ENCODE results near the gene SCN2B. TPM values are rescaled to one million over a fixed set of nuclear protein-coding genes. Genes with fewer than 3 reads are reported as not detected.

SCN2B gene
- total RNA-seq, 1 experiment from 2014 or later: 0.20 TPM

GRCh38 chr11:118222437-118222836 lies 46.0 kb upstream of the SCN2B start:
- TF ChIP-seq MYBL2 (CRISPR knock-in tag; IDR thresholded peaks at IDR 0.05) (no peak), CTCF (IDR thresholded peaks at IDR 0.05) (no peak), CREM (CRISPR knock-in tag; IDR thresholded peaks at IDR 0.05) (no peak), AR (CRISPR knock-in tag; IDR thresholded peaks at IDR 0.05) (no peak), SOX15 (CRISPR knock-in tag; IDR thresholded peaks at IDR 0.05) (no peak), PREB (CRISPR knock-in tag; IDR thresholded peaks at IDR 0.05; ENCODE audit: borderline replicate concordance) (no peak), OVOL2 (CRISPR knock-in tag; IDR thresholded peaks at IDR 0.05; ENCODE audit: borderline replicate concordance) (no peak), RORB (CRISPR knock-in tag; IDR thresholded peaks at IDR 0.05) (no peak), PRRX2 (CRISPR knock-in tag; IDR thresholded peaks at IDR 0.05) (no peak), ZNF425 (CRISPR knock-in tag; conservative IDR thresholded peaks at IDR 0.05) (no peak), HMGA2 (CRISPR knock-in tag; IDR thresholded peaks at IDR 0.05) (no peak)
- TF ChIP-seq, protein P1, sequence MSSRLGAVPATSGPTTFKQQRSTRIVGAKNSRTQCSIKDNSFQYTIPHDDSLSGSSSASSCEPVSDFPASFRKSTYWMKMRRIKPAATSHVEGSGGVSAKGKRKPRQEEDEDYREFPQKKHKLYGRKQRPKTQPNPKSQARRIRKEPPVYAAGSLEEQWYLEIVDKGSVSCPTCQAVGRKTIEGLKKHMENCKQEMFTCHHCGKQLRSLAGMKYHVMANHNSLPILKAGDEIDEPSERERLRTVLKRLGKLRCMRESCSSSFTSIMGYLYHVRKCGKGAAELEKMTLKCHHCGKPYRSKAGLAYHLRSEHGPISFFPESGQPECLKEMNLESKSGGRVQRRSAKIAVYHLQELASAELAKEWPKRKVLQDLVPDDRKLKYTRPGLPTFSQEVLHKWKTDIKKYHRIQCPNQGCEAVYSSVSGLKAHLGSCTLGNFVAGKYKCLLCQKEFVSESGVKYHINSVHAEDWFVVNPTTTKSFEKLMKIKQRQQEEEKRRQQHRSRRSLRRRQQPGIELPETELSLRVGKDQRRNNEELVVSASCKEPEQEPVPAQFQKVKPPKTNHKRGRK (CRISPR knock-in tag; IDR thresholded peaks at IDR 0.05; ENCODE audit: borderline replicate concordance): no peak
- TF ChIP-seq, protein P2, sequence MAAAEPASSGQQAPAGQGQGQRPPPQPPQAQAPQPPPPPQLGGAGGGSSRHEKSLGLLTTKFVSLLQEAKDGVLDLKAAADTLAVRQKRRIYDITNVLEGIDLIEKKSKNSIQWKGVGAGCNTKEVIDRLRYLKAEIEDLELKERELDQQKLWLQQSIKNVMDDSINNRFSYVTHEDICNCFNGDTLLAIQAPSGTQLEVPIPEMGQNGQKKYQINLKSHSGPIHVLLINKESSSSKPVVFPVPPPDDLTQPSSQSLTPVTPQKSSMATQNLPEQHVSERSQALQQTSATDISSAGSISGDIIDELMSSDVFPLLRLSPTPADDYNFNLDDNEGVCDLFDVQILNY (CRISPR knock-in tag; IDR thresholded peaks at IDR 0.05): no peak
- TF ChIP-seq, protein P3, sequence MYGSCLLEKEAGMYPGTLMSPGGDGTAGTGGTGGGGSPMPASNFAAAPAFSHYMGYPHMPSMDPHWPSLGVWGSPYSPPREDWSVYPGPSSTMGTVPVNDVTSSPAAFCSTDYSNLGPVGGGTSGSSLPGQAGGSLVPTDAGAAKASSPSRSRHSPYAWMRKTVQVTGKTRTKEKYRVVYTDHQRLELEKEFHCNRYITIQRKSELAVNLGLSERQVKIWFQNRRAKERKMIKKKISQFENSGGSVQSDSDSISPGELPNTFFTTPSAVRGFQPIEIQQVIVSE (CRISPR knock-in tag; IDR thresholded peaks at IDR 0.05; ENCODE audit: borderline replicate concordance): no peak
- TF ChIP-seq, protein P4, sequence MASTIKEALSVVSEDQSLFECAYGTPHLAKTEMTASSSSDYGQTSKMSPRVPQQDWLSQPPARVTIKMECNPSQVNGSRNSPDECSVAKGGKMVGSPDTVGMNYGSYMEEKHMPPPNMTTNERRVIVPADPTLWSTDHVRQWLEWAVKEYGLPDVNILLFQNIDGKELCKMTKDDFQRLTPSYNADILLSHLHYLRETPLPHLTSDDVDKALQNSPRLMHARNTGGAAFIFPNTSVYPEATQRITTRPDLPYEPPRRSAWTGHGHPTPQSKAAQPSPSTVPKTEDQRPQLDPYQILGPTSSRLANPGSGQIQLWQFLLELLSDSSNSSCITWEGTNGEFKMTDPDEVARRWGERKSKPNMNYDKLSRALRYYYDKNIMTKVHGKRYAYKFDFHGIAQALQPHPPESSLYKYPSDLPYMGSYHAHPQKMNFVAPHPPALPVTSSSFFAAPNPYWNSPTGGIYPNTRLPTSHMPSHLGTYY (CRISPR knock-in tag; IDR thresholded peaks at IDR 0.05): no peak
- ATAC-seq (no peak), DNase-seq (ENCODE audit: low spot score) (no peak)
- no peak overlapping the region for H3K27ac Mint-ChIP-seq
- H3K4me1 Mint-ChIP-seq: no peaks in the 10 kb centered on the region
- H3K9me3 Mint-ChIP-seq: peaks cover 4% of the 10 kb centered on the region
- peaks cover 6% of the 10 kb centered on the region for H3K27me3 Mint-ChIP-seq (ENCODE audit: low read depth)
- no peaks in the 10 kb centered on the region for H3K36me3 Mint-ChIP-seq
- CTCF ChIA-PET: interaction anchor here (0.7 to 2.4 kb wide), 2 partner anchors 24 to 134 kb away, joined by 4 to 7 read pairs; no protein-coding TSS in a partner anchor
- POLR2A ChIA-PET: no interaction called here
- no peak overlapping the region for H3K4me3 Mint-ChIP-seq

Data from WTC11 (cell line).